ENCODE measurements around the gene RAB21.
"Not testable (repeated sequence)": the region's sequence is repeated elsewhere in the genome, so short reads cannot be mapped to it uniquely, and the experiment has no call there.

Gene RAB21

GRCh38 chr12:71810921-71811320 is 56.3 kb downstream of the RAB21 start:
- Histone ChIP-seq H3K27ac (ENCODE audit: low read depth, low read length) (no peak overlapping the region), H3K79me2 (ENCODE audit: control insufficient read depth, low read length) (no peaks in the 10 kb centered on the region), H3K4me3 (ENCODE audit: low read length) (no peak overlapping the region), H3K9me2 (replicated peaks; ENCODE audit: control insufficient read depth, low read length) (no peaks in the 10 kb centered on the region), H3K4me1 (ENCODE audit: control insufficient read depth, low read length) (no peaks in the 10 kb centered on the region), H3K27me3 (ENCODE audit: control insufficient read depth, low read length) (peaks cover 24% of the 10 kb centered on the region), H3K9me3 (ENCODE audit: control insufficient read depth, insufficient read depth, low read length) (no peaks in the 10 kb centered on the region), H3K4me2 (ENCODE audit: low read length) (no peak overlapping the region), H3F3A (ENCODE audit: control insufficient read depth, insufficient read depth) (no peaks in the 10 kb centered on the region), H3K36me3 (ENCODE audit: control insufficient read depth, low read length) (no peaks in the 10 kb centered on the region), H4K20me1 (ENCODE audit: control insufficient read depth, insufficient read depth, low read depth, low read length) (no peaks in the 10 kb centered on the region)
- no peak for TF ChIP-seq CTCF (IDR thresholded peaks at IDR 0.05; ENCODE audit: low read depth, low read length, poor library complexity, severe bottlenecking)
- TF ChIP-seq EZH2phosphoT487 (IDR thresholded peaks at IDR 0.05; ENCODE audit: borderline replicate concordance, low read length), result no peak

GRCh38 chr12:71815242-71815641 is 60.6 kb downstream of the RAB21 start:
- not testable (repeated sequence) for H3K4me3 ChIP-seq (ENCODE audit: low read length); H3K27ac ChIP-seq (ENCODE audit: low read depth, low read length); H3K79me2 ChIP-seq (ENCODE audit: control insufficient read depth, low read length); H3K9me3 ChIP-seq (ENCODE audit: control insufficient read depth, insufficient read depth, low read length); H3K36me3 ChIP-seq (ENCODE audit: control insufficient read depth, low read length); H3K4me2 ChIP-seq (ENCODE audit: low read length); H3K9me2 ChIP-seq (replicated peaks; ENCODE audit: control insufficient read depth, low read length); H4K20me1 ChIP-seq (ENCODE audit: control insufficient read depth, insufficient read depth, low read depth, low read length); H3F3A ChIP-seq (ENCODE audit: control insufficient read depth, insufficient read depth); H3K4me1 ChIP-seq (ENCODE audit: control insufficient read depth, low read length); H3K27me3 ChIP-seq (ENCODE audit: control insufficient read depth, low read length)

- not testable (repeated sequence) for H3K4me3 ChIP-seq (ENCODE audit: low read length); H3K9me2 ChIP-seq (replicated peaks; ENCODE audit: control insufficient read depth, low read length); H4K20me1 ChIP-seq (ENCODE audit: control insufficient read depth, insufficient read depth, low read depth, low read length); H3K27ac ChIP-seq (ENCODE audit: low read depth, low read length); H3K9me3 ChIP-seq (ENCODE audit: control insufficient read depth, insufficient read depth, low read length); H3K79me2 ChIP-seq (ENCODE audit: control insufficient read depth, low read length); H3K4me1 ChIP-seq (ENCODE audit: control insufficient read depth, low read length); H3K36me3 ChIP-seq (ENCODE audit: control insufficient read depth, low read length); H3F3A ChIP-seq (ENCODE audit: control insufficient read depth, insufficient read depth); H3K4me2 ChIP-seq (ENCODE audit: low read length); H3K27me3 ChIP-seq (ENCODE audit: control insufficient read depth, low read length)
Observed at GRCh38 chr12:71822088-71822487, 67.4 kb downstream of the RAB21 start.

- H3K27me3 ChIP-seq (ENCODE audit: control insufficient read depth, low read length), result no peaks in the 10 kb centered on the region
- H3K9me2 ChIP-seq (replicated peaks; ENCODE audit: control insufficient read depth, low read length), result no peaks in the 10 kb centered on the region
- H3F3A ChIP-seq (ENCODE audit: control insufficient read depth, insufficient read depth), result no peaks in the 10 kb centered on the region
- H3K4me1 ChIP-seq (ENCODE audit: control insufficient read depth, low read length), result no peaks in the 10 kb centered on the region
- TF ChIP-seq EZH2phosphoT487 (IDR thresholded peaks at IDR 0.05; ENCODE audit: borderline replicate concordance, low read length), result no peak
- no peak for TF ChIP-seq CTCF (IDR thresholded peaks at IDR 0.05; ENCODE audit: low read depth, low read length, poor library complexity, severe bottlenecking)
- no peak overlapping the region for H3K27ac ChIP-seq (ENCODE audit: low read depth, low read length)
- no peak overlapping the region for H3K4me3 ChIP-seq (ENCODE audit: low read length)
- H3K36me3 ChIP-seq (ENCODE audit: control insufficient read depth, low read length), result no peaks in the 10 kb centered on the region
- H4K20me1 ChIP-seq (ENCODE audit: control insufficient read depth, insufficient read depth, low read depth, low read length), result no peaks in the 10 kb centered on the region
- H3K9me3 ChIP-seq (ENCODE audit: control insufficient read depth, insufficient read depth, low read length), result no peaks in the 10 kb centered on the region
- H3K4me2 ChIP-seq (ENCODE audit: low read length), result no peak overlapping the region
- H3K79me2 ChIP-seq (ENCODE audit: control insufficient read depth, low read length), result no peaks in the 10 kb centered on the region
Observed at GRCh38 chr12:71828813-71829212, 74.2 kb downstream of the RAB21 start.

Data from DOHH2 (cell line).